NB4 (cell line): Measurements from ENCODE around the gene PLA2G12A.

Experiments
- CTCF ChIP-seq: IDR thresholded peaks from one replicate; pipeline ENCODE4 v1.5.1; 2012; ENCODE audit warnings: low read depth, low read length
- MYC ChIP-seq: IDR thresholded peaks from 2 replicates; pipeline ENCODE4 v1.6.1; 2011; ENCODE audit warnings: low read depth, low read length
- POLR2A ChIP-seq: IDR thresholded peaks from 2 replicates; pipeline ENCODE4 v1.6.1; 2011; ENCODE audit warnings: mild to moderate bottlenecking; ENCODE audit not compliant: insufficient read length; ENCODE audit errors: extremely low read depth

GRCh38 chr4:109703664-109704361 is 26.1 kb downstream of the PLA2G12A start:
- TF ChIP-seq POLR2A (no peak), CTCF (no peak), MYC (no peak)
